Activated T-helper 2 cell treated with anti-CD3 and anti-CD28 coated beads, Interferon-gamma antibody, Interleukin-2, Interleukin-4, amounts not matched to agents 10 μg/mL and 5 μg/mL and 100 μg/mL, durations not matched to agents 14 hours and 24 hours and 36 hours (primary cell): ENCODE measurements around the gene RBM24. TPM values are rescaled to one million over a fixed set of nuclear protein-coding genes. Genes with fewer than 3 reads are reported as not detected.

ENCODE experiments used
- DNase-seq: peaks from one replicate; pipeline ENCODE4 v3.0.0; 2021; ENCODE audit warnings: low spot score
- H3K27ac Mint-ChIP-seq: one replicate; pipeline ENCODE4 v1.8.0; 2021; ENCODE audit warnings: mixed read lengths
- H3K27me3 Mint-ChIP-seq: one replicate; pipeline ENCODE4 v1.8.0; 2021; ENCODE audit warnings: low read depth, mixed read lengths
- H3K36me3 Mint-ChIP-seq: one replicate; pipeline ENCODE4 v1.8.0; 2021; ENCODE audit warnings: low read depth, mixed read lengths
- H3K4me1 Mint-ChIP-seq: one replicate; pipeline ENCODE4 v1.8.0; 2021; ENCODE audit warnings: low read depth, mixed read lengths
- H3K4me3 Mint-ChIP-seq: one replicate; pipeline ENCODE4 v1.8.0; 2021; ENCODE audit warnings: low read depth, mild to moderate bottlenecking, moderate library complexity, mixed read lengths
- H3K9me3 Mint-ChIP-seq: one replicate; pipeline ENCODE4 v1.8.0; 2021; ENCODE audit warnings: mixed read lengths
- intact Hi-C: fragments of 100-400 bp; cut with micrococcal nuclease; formaldehyde crosslinking; loops from one replicate; pipeline ENCODE4 v1.15.1; 2023
- total RNA-seq: library from RNA; stranded (reverse); gene quantifications from 2 replicates; pipeline ENCODE4 v1.2.3, GENCODE V29; 2022

The RBM24 gene
- total RNA-seq, 1 donor from 2014 or later = not detected

DNA sequence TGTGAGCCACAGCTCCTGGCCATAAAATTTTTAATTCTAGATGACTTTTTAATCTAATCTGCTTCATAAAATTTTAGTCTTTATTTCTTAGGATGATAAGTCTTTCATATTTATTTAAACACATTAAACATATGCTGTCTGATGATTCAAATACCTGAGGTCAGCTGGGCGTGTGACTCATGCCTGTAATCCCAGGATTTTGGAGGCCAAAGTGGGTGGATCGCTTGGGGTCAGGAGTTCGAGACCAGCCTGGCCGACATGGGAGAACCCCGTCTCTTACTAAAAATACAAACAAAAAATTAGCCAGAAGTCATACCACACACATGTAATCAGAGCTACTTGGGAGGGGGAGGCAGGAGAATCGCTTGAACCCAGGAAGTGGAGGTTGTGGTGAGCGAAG, 53.1 kb downstream of the RBM24 start:
- H3K27ac Mint-ChIP-seq = no peak overlapping the region
- no peaks in the 10 kb centered on the region for H3K36me3 Mint-ChIP-seq
- DNase-seq = no peak
- peaks cover 12% of the 10 kb centered on the region for H3K9me3 Mint-ChIP-seq
- no peaks in the 10 kb centered on the region for H3K4me1 Mint-ChIP-seq
- intact Hi-C loops = no loop called here
- no peak overlapping the region for H3K4me3 Mint-ChIP-seq
- no peaks in the 10 kb centered on the region for H3K27me3 Mint-ChIP-seq

DNA sequence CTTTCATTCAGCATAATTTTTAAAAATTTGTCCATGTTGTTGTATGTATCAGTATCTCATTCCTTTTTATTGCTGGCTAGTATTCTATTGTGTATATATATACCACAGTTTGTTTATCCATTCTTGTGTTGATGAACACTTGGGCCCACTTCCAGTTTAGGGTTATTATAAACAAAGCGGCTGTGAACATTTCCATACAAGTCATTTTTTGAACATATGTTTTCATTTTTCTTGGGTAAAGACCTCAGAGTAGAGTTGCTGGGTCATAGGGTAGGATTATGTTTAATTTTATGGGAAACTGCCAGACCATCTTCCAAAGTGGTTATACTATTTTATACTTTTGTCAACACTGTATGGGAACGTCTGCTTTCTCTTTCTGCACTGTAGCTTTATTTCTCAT, 55.3 kb downstream of the RBM24 start:
- no peaks in the 10 kb centered on the region for H3K4me1 Mint-ChIP-seq
- no peak overlapping the region for H3K4me3 Mint-ChIP-seq
- peaks cover under 1% of the 10 kb centered on the region for H3K9me3 Mint-ChIP-seq
- no peaks in the 10 kb centered on the region for H3K27me3 Mint-ChIP-seq
- no peak for DNase-seq
- intact Hi-C loops = no loop called here
- no peak overlapping the region for H3K27ac Mint-ChIP-seq
- H3K36me3 Mint-ChIP-seq = no peaks in the 10 kb centered on the region

DNA sequence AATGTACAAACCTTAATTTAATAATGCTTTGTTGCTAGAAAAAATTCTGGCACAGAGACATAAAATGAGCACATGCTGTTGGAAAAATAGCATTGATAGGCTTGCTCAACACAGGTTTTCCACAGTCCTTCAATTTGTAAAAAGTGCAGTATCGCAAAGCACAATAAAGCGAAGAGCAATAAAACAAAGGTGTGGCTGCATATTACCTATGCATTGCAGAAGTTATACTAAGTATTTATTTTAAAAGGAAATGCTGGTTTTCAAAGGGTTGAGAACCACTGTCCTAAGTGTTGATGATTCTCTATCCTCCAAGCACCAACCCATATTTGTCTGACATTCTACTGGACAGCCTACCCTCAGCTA, 58.1 kb downstream of the RBM24 start:
- Mint-ChIP-seq H3K36me3 (no peaks in the 10 kb centered on the region), H3K27me3 (no peaks in the 10 kb centered on the region), H3K4me3 (no peak overlapping the region), H3K4me1 (no peaks in the 10 kb centered on the region), H3K27ac (no peak overlapping the region), H3K9me3 (no peaks in the 10 kb centered on the region)
- intact Hi-C loops = no loop called here
- DNase-seq = no peak

DNA sequence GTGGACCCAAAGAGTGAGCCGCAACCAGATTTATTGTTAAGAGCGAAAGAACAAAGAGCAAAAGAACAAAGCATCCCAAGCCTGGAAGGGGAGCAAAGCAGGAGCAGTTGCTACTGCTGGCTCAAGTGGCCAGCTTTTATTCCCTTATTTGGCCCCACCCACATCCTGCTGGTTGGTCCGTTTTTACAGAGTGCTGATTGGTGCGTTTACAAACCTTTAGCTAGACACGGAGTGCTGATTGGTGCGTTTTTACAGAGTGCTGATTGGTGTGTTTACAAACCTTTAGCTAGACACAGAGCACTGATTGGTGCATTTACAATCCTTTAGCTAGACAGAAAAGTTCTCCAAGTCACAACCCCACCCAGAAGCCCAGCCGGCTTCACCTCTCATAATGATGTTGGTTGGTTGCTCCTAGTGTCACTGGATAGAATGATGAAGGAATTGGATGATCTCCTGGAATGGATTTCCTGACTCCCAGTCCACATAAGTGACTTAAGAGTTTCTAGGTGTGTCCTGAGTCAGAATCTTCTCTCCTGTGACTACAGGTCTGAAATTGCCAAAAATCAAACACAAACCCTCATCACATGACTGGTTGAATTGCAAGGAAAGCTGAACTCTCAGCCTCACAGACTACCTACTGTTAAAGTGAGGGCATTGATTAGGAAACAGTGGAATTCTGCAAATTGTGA, 60.1 kb downstream of the RBM24 start:
- H3K36me3 Mint-ChIP-seq = no peaks in the 10 kb centered on the region
- intact Hi-C loops = no loop called here

DNA sequence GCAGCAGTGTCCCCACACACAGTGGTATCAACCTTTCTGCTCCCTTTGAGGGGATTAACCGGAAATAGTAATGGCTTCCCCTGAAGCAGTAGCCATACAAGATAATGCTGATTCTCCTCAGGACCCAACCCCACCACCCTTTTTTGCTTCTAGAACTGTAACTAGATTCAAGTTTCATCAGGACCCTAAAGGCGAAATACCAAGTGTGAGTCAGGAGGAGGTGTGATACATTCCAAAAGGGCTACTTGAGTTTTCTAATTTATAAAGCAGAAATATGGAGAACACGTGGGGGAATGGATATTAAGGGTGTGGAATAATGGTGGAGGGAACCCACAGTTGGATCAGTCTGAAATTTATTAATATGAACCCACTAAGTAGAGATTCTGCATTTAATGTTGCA, 60.7 kb downstream of the RBM24 start:
- H3K9me3 Mint-ChIP-seq = no peaks in the 10 kb centered on the region
- no peaks in the 10 kb centered on the region for H3K4me1 Mint-ChIP-seq
- no peaks in the 10 kb centered on the region for H3K27me3 Mint-ChIP-seq
- no peak overlapping the region for H3K27ac Mint-ChIP-seq
- H3K36me3 Mint-ChIP-seq = no peaks in the 10 kb centered on the region
- no peak overlapping the region for H3K4me3 Mint-ChIP-seq
- DNase-seq = no peak
- intact Hi-C loops = no loop called here

More for the DNA sequence above, 60.1 kb downstream of the RBM24 start:
- DNase-seq = no peak
- H3K9me3 Mint-ChIP-seq = no peaks in the 10 kb centered on the region
- no peaks in the 10 kb centered on the region for H3K27me3 Mint-ChIP-seq
- H3K4me1 Mint-ChIP-seq = no peaks in the 10 kb centered on the region
- no peak overlapping the region for H3K27ac Mint-ChIP-seq
- H3K4me3 Mint-ChIP-seq = no peak overlapping the region

DNA sequence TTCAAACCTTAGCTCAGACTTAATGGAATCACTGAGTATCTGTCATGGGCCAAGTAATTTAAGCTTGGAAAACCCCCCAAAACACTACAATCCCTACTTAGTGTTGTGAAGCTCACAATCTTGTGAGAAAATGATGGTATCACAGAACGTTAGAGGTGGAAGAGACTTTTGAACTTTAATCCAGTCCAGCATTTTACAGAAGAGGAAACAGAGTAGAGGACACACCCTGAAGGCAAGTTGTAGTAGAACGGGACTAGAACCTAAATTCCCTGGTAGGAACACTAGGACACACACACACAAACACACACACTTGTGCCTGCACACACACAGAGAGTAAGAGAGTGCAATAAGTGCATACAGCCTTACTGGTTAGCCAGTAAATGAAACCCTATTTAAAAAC, 62.1 kb downstream of the RBM24 start:
- no peaks in the 10 kb centered on the region for H3K36me3 Mint-ChIP-seq
- H3K9me3 Mint-ChIP-seq = no peaks in the 10 kb centered on the region
- H3K27ac Mint-ChIP-seq = no peak overlapping the region
- no peak overlapping the region for H3K4me3 Mint-ChIP-seq
- DNase-seq = no peak
- intact Hi-C loops = no loop called here
- H3K4me1 Mint-ChIP-seq = no peaks in the 10 kb centered on the region
- H3K27me3 Mint-ChIP-seq = no peaks in the 10 kb centered on the region

Other genes starting within 250 kb of the RBM24 start
- gene STMND1, start 179.3 kb upstream of the RBM24 start, total RNA-seq = not detected in 2 replicates
- gene CAP2, start 112.2 kb downstream of the RBM24 start, total RNA-seq = not detected in 2 replicates